Right lobe of liver (tissue), 6 donors: ENCODE measurements around the gene MKKS. TPM values are rescaled to one million over a fixed set of nuclear protein-coding genes. Genes with fewer than 3 reads are reported as not detected.

ENCODE experiments used
- ATAC-seq, 4 donors: fragments of 200-7000 bp; cut with Tn5 transposase; one replicate each; pipeline ENCODE4 v1.9.1; 2020; ENCODE audit warnings: mild to moderate bottlenecking in 4 of 4, moderate library complexity in 4 of 4
- DNase-seq, 3 donors: peaks; one replicate each; pipeline ENCODE4 v3.0.0-alpha.2; 2020
- H3K27ac ChIP-seq, 3 donors: fragments of 200-600 bp; one replicate each; pipeline ENCODE4 v1.8.0; 2022
- H3K27me3 ChIP-seq, 2 donors: fragments of 200-600 bp; one replicate each; pipeline ENCODE4 v1.8.0; 2022
- H3K36me3 ChIP-seq, 4 donors: fragments of 200-600 bp; sonication (generic) in 1 of 4; one replicate each; pipeline versions ENCODE4 v1.5.1 to v1.8.0; 2017 to 2022; ENCODE audit warnings: control low read depth in 1 of 4
- H3K4me1 ChIP-seq, 4 donors: fragments of 200-600 bp; sonication (generic) in 1 of 4; one replicate each; pipeline versions ENCODE4 v1.5.1 to v1.8.0; 2017 to 2022; ENCODE audit warnings: control low read depth in 1 of 4
- H3K4me3 ChIP-seq, 3 donors: fragments of 200-600 bp; one replicate each; pipeline ENCODE4 v1.8.0; 2022
- H3K9me3 ChIP-seq, 4 donors: fragments of 200-600 bp; sonication (generic) in 1 of 4; one replicate each; pipeline versions ENCODE4 v1.5.1 to v1.8.0; 2017 to 2022; ENCODE audit warnings: control low read depth in 1 of 4
- CTCF ChIP-seq, 4 donors: fragments of 200-600 bp in 3 of 4; fragments of 450-650 bp in 1 of 4; IDR thresholded peaks; one replicate each; pipeline versions ENCODE4 v1.5.1 to v1.8.0; 2016 to 2022; ENCODE audit warnings: antibody characterized with exemption in 4 of 4, mild to moderate bottlenecking in 2 of 4
- POLR2A ChIP-seq: fragments of 450-650 bp; IDR thresholded peaks from one replicate; pipeline ENCODE4 v1.6.1; 2017; ENCODE audit warnings: antibody characterized with exemption, mild to moderate bottlenecking
- WGBS: methylation state at CpG from one replicate; pipeline ENCODE4 v1.1.6; 2018; ENCODE audit warnings: low coverage, low lambda C conversion rate; ENCODE audit not compliant: insufficient coverage; ENCODE audit errors: missing lambda C conversion rate; 5-methylcytosine and 5-hydroxymethylcytosine counted together
- intact Hi-C, 2 donors: fragments of 100-400 bp; cut with DNase I; formaldehyde crosslinking; loops; one replicate each; pipeline versions ENCODE4 v1.11.2 to v1.14.1; 2022
- total RNA-seq, 6 experiments: library from RNA; depleted of rRNA in 2 of 6; stranded (reverse); fragments of >200 nt in 2 of 6; fragmentation: NEBNext Ultra II Directional in 3 of 6; extraction: Animal tissue kit (Norgen Biotek cat#: 25700) in 3 of 6; gene quantifications; one replicate each; pipeline versions ENCODE4 v1.1.0 to v1.2.4, GENCODE V29; 2016 to 2023
- donor health status: DM: no; HTN: yes; CAD: no.
- donor health status: DM: no; HTN: no; CAD: no.
- donor health status: DM: no; HTN: no; CAD: no.
- donor health status: DM: no; HTN: yes; CAD: no.
- donor health status: DM: no; HTN: yes; CAD: no.

Gene MKKS
- total RNA-seq, 6 experiments from 2014 or later = 11.4 to 17.6 (median 12.1) TPM

DNA sequence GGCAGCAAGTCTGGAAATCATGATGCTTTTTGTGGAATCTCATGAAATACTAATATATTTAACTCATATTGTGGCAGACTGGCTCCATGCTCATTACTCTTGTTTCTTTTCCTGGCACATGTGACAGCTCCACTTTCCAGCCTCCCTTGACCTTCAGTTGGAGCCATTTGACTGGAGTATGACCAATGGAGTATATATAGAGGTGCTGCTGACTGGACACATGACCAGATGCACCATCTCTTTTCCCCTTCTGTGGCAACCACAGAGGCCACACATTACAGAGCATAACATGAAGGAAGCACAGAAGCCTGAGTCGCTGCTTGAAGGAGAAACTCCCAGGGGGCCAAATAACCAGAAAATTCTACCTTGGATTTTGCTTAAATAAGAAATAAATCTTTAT is 77.4 kb downstream of the MKKS start:
- no peak for TF ChIP-seq CTCF (IDR thresholded peaks at IDR 0.05)
- 90% methylated on average over 1 of the region's 1 CpG for WGBS

GRCh38 chr20:10352934-10353824 is 80.8 kb downstream of the MKKS start:
- H3K4me3 ChIP-seq = no peak overlapping the region
- ATAC-seq = peak; percentile 29 to 72 (median 48)
- H3K27me3 ChIP-seq = no peaks in the 10 kb centered on the region
- H3K9me3 ChIP-seq = no peaks in the 10 kb centered on the region
- no peak for TF ChIP-seq POLR2A
- TF ChIP-seq CTCF (IDR thresholded peaks at IDR 0.05) = no peak
- H3K4me1 ChIP-seq = peaks cover 0 to 4% (median 0%) of the 10 kb centered on the region in 4 donors
- intact Hi-C loops = no loop called here
- peak overlapping the region in 1 of 3 donors; percentile 2 for H3K27ac ChIP-seq
- no peaks in the 10 kb centered on the region for H3K36me3 ChIP-seq
- DNase-seq = no peak
- WGBS = 34% methylated on average over 6 of the region's 6 CpGs

More for the DNA sequence above, 77.4 kb downstream of the MKKS start:
- ATAC-seq (no peak), DNase-seq (no peak)
- Histone ChIP-seq H3K4me1 (peaks cover 0 to 4% (median 0%) of the 10 kb centered on the region in 4 donors), H3K9me3 (no peaks in the 10 kb centered on the region), H3K27me3 (no peaks in the 10 kb centered on the region), H3K36me3 (no peaks in the 10 kb centered on the region), H3K4me3 (no peak overlapping the region), H3K27ac (no peak overlapping the region)
- intact Hi-C loops = no loop called here

Other genes with a start within 250 kb of the MKKS start
- under 1 TPM in 2 of 6 experiments, not detected in 4; 0.23 to 0.32 TPM for gene SNAP25, start 215.4 kb downstream of the MKKS start, total RNA-seq
- gene SLX4IP, start 1.1 kb upstream of the MKKS start, total RNA-seq = 1 to 10 TPM; 2.0 to 4.0 (median 3.5) TPM
- 1 to 10 TPM; 3.1 to 8.5 (median 6.7) TPM for gene JAG1, start 239.8 kb upstream of the MKKS start, total RNA-seq